Stimulated activated CD4-positive, alpha-beta T cell treated with anti-CD3 and anti-CD28 coated beads, TNF-alpha, amount 100 ng/mL, for 1 hour (primary cell): ENCODE results near the gene FBXO11.
"Not testable (repeated sequence)": the region's sequence is repeated elsewhere in the genome, so short reads cannot be mapped to it uniquely, and the experiment has no call there.

Experiments
- DNase-seq, 3 donors: peaks; one replicate each; pipeline ENCODE4 v3.0.0-alpha.2; 2020; ENCODE audit warnings: low read depth in 3 of 3, low spot score in 1 of 3

The FBXO11 gene

DNA sequence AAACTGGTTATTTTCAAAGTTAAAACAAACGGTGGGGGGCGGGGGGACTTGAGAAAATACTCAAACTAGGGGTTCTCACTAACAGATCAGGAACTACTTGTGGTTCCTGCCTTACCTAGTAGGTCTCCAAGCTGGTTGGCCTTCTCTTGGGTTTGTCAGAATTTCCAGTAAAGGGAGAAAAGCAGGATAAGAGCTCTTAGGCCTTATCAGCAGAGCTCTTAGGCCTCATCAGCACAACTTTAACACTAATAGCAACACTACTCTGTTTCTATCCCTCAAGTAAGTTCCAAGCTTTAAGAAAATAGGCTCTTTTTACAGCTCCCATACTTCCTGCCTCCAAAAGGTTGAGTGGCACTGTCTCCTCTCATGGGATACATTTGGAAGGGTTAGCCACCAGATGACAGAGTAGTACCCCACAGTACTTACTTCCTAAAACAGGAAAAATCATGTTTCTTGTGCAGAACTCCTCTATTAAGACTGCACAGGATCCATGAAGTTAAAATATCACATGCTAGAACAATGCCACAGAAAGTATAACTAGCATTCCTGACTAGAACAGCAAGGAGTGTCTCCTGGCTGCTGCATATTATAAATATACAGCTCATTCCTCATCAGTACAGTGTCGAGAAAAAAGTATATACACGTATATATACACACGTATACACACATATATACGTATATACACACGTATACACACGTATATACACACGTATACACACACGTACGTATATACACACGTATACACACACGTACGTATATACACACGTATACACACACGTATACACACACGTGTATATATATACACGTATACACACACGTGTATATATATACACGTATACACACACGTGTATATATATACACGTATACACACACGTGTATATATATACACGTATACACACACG lies 6.1 kb downstream of the FBXO11 start:
- no peak for DNase-seq

DNA sequence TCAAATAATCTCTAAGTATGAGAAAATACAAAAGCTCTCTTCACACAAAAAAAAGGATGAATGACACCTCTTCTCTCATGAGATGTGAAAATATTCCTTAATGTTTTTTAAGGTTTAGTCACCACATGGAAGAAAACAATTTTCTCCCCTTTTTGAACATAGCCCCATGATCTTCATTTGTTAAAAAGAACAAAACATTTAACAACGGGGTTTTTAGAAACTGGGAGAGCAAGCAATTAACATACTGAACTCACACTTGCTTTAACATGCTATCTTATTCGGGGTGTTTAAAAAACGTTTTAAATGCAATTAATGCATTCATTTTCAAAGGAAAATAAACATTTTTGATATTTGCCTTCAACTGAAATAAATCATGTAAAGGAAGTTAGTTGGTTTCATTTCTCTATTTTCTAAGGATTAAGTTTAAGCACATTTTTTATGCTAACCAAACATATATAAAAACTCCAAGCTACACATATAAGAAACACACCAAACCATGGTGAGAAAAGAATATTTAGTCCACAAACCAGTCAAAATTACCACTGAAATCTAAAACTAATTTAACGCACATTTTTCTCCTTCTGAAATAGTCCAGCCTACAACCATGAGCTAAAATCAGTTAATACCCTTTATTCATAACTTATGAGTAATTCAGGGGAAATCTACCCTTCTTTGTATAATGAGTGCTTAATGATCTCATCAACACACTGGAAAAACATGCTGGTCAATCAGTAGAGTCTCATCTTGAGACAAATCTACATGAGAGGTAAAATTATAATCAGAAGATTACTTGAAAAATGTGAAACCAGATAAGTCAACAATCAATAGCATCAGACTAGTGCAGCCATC lies 8.2 kb downstream of the FBXO11 start:
- no peak for DNase-seq

DNA sequence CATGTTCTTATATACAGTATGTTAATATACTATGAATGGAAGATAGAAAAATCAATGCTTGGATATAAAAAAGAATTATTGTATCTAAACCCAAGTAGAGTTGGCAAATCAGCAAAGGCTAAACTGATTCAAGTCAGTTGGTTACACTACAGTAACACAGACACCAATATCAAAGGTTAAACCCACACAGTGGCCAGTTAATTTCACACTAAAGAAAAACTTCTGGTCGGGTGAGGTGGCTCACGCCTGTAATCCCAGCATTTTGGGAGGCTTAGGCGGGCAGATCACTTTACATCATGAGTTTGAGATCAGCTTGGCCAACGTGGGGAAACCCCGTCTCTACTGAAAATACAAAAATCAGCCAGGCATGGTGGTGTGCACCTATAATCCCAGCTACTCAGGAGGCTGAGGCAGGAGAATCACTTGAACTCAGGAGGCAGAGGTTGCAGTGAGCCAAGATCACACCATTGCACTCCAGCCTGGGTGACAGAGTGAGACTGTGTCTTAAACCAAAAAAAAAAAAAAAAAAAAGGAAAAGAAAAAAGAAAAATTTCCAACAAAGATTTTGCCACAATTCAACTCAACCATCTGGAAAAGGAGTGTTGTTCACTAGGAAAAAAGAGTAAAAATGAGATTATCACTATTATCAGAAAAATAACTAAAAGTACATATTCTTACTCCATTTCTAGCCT lies 9.0 kb downstream of the FBXO11 start:
- not testable (repeated sequence) for DNase-seq

DNA sequence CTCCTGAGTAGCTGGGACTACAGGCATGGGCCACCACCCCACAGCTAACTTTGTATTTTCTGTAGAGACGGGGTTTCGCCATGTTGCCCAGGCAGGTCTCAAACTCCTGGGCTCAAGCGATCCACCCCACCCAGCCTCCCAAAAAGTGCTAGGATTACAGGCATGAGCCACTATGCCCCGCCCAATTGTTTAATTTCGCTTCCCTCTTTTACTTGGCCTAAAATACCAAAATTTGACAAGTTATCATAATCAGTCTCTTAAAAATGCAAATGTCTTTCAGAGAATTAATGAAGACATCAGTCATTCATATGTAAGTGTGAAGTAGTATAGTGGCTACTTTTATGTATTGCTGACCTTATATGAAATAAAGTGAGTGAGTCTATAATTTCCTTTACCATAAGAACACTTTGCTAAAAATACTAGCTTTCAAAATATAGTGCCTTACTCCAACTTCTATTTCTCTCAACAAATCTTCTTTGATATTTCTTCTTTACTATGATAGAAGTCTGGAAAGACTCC lies 9.8 kb downstream of the FBXO11 start:
- DNase-seq = no peak

DNA sequence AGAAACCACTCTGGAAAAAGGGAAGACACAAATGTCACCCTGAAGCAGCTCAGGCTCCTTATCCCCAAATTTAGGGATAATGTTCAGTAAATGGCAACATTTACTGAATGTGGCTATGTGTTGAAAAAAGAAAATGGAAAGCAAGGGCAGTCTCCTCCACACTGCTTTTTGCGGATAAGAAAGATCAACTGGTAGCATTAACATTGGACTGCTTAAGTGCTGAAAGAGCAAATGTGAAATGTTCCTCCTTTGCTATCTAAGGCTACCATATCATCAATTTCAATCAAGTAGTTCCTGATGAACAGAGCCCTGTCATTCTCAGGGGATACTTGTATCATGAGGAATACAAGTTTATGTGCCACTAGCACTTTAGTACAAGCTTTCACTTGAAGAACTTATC lies 12.5 kb downstream of the FBXO11 start:
- DNase-seq = no peak

DNA sequence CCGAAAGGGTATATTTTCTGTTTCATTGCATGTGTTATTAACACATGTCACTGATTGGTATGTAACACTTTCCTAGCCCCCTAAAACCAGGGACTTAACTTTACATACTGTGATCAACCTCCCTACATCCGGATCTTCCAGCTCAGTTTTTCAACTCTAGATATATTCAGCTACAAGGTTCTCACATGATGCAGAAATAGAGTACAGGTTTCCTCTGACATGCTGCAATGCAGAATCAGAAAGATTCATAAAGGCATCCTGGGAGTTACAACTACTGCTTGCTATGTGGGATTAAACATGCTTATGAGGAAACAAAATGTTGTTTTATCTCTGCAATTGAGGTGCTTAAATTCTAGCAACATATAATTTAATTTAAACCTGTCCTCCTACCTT lies 14.0 kb downstream of the FBXO11 start:
- no peak for DNase-seq

DNA sequence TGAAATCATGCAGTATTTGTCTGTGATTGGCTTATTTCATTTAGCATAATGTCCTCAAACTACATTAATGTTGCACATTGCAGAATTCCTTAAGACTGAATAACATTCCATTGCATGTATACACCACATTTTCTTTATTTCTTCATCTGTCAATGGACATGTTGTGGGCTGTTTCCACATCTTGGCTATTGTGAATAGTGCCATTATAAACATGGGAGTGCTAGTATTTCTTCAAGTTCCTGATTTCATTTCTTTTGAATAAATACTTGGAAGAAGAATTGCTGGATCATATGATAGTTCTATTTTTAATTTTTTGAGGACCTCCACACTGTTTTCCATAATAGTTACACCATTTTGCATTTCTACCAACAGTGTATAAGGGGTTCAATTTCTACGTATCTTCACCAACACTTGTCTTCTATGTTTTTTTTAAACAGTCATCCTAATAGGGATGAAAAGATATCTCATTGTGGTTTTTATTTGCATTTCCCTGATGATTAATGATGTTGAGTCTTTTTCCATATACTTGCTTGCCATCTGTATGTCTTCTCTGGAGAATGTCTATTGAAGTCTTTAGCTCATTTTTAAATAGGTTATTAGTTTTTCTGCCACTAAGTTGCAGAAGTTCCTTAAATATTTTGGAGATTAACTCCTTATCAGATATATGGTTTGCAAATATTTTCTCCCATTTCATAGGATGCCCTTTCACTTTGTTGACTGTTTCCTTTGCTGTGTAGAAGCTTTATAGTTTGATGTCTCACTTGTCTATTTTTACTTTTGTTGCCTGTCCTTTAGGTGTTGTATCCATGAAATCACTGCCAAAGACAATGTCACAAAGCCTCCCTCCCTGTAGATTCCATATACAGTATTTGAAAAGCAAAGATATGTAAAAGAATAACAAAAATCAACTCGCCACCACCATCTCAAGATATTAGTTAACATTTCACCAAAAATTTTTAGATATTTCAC lies 14.6 kb downstream of the FBXO11 start:
- DNase-seq = no peak

DNA sequence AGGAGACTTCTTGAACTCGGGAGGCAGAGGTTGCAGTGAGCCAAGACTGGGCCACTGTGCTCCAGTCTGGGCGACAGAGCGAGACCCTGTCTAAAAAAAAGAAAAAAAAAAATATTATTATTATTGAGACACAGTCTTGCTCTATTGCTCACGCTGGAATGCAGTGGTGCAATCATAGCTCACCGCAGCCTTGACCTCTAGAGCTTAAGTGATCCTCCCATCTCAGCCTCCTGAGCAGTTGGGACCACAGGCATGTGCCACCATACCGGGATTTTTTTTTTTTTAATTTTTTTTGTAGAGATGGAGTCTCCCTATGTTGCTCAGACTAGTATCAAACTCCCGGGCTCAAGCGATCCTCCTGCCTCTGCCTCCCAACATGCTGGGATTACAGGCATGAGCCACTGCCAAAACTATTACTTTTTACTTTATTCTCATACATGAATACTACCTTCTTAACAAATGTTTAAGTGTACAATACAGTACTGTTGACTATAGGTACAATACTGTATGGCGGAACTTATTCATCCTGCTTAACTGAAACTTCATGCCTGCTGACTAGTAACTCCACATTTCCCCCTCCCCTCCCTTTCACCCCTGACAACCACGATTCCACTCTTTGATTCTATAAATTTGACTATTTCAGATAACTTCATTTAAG lies 15.5 kb downstream of the FBXO11 start:
- DNase-seq = no peak

DNA sequence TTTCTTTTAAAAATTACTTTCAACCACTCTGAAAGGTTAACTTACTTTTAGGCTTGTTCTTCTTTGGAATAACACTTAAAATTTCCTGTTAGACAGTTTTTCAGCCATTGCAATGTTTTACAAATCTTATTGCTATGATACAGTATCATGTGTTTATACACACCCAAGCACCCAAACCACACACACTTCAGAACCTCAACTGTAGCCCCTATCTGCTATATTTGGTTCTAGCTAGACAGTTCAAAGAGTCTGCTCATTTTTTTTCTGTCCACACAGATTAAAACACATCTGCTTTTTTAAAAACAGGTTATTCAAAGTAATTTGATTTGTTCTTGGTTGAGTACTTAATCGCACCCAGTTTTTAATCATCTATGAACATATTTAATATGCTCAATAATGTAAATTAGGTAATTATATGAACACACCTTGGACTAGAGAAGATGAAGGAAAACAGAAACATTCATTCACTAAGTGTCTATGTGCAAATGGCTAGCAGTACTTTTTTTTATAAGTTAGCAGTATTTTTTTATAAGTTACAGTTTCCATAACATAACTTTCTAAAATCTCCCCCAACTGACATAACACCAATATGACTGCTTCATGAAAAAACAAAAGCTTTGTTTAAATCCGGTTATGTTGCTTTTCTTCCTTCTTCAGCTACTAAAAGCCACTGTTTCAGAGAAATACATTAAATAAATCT lies 17.6 kb downstream of the FBXO11 start:
- no peak for DNase-seq

DNA sequence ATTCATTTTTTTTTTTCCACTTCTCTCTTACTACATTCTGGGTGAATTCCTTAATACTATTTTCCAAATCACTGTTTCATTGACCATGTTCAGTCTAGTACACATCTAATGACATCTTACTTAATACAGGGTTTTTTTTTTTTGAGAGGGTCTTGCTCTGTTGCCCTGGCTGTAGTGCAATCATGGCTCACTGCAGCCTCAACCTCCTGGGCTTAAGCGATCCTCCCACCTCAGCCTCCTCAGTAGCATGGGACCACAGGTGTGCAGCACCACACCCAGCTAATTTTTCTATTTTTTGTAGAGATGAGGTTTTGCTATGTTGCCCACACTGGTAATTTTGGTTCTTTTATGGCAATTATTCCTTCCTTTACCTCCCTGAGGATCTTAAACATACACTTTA lies 29.4 kb downstream of the FBXO11 start:
- DNase-seq = no peak

DNA sequence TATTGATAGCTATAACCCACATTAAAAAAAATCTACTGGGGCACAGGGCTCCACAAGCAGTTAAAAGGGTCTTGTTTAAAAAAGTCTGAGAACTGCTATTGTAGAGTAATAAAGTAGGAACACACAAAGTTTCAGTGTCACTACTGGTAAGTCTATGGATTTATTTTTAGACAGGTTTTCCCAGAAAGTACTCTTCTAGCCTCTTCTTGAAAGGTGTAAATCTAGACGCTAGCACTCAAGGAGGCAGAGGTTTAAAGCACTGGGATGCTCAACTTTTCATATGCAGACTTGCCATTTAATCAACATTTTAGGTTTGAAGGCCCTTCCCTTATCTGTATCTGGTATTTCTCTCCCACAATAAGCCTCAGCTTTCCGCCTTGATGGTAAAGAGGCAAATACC lies 33.4 kb downstream of the FBXO11 start:
- no peak for DNase-seq

DNA sequence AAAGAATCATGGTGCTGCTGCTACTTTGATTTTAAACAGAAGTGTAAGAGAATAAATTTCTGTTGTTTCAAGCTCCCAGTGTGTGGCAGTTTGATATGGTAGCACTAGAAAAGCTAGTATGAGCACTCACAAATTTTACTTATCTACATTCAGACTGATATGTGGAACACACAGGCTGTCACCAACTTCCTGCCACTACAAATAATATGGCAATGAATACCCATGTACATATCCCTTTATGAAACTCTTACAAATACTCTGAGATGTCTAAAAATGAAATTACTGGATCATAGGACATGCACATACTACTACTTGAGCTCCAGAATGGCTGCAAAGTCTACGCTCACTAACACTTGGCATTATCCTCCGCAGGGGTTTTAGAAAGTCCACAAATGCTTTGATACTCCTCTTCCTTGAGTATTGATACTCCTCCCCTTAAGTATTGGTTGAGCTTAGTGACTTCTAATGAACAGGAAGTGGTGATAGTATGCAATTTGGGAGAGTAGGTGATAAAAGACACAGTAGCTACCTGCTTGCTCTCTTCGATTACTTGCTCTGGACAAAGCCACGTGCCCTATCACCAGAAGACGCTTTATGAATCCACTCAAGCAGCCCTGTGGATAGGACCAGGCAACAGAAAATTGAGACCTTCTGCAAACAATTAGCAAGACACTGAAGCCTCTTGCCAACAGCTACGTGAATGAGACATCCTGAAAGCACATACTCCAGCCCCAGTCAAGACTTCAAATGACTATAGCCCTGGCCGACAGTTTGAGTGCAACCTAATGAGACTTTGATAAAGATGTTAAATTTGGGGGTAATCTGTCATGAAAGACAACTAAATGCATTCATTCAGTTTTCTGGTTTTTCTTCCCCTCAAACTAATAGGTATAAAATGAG lies 35.4 kb downstream of the FBXO11 start:
- DNase-seq = no peak

DNA sequence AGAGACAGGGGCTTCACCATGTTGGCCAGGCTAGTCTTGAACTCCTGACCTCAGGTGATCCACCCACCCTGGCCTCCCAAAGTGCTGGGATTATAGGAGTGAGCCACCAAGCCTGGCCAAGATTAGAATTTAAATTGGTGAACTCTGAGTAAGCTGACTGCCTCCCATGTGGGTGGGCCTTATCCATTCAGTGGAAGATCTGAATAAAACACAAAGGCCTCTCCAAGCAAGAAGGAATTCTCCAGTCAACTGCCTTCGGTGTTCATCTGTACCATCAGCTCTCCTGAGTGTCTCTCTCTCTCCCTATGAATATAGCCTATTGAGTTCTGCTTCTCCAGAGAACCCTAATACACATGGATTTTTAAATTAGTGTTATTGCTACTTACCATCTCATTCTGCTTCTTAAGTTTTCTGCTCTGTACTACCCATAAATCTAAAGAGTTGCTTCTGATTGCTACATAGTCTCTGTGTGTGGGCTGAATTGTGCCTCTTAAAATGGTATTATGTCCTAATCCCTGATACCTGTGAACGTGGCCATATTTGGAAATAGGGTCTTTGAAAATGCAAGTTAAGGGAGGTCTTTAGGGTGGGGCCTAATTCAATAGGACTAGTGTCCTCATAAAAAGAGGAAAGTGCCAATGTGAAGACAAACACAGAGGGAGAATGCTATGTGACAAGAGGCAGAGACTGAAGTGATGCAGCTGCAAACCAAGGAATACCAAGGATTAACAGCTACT lies 36.3 kb downstream of the FBXO11 start:
- DNase-seq = no peak

DNA sequence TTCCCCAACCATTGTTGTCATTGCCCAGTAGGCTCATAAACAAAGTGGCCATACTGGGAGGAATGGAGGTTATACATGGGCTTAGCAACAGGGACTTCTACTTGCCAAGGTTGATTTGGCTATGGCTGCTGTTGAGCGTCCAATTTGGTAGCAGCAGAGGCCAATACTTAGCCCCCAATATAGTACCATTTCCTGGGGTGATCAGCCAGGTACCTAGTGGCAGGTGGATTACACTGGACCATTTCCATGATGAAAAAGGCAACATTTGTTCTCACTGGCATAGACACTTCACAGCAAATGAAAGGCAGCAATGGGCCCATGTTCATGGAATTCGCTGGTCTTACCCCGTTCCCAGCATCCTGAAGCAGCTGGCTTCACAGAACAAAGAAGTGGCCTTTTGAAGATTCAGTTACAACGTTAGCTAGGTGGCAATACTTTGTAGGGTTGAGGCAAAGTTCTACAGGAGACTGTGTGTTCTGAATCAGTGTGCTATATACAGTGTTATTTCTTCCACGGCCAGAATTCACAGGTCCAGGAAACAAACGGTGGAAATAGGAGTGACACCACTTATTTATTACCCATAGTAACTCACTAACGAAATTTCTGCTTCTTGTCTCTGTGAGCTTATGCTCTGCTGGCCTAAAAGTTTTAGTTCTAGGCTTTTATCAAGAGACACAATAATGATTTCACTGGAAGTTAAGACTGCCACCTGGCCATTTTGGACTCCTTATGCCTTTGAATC lies 37.5 kb downstream of the FBXO11 start:
- no peak for DNase-seq

DNA sequence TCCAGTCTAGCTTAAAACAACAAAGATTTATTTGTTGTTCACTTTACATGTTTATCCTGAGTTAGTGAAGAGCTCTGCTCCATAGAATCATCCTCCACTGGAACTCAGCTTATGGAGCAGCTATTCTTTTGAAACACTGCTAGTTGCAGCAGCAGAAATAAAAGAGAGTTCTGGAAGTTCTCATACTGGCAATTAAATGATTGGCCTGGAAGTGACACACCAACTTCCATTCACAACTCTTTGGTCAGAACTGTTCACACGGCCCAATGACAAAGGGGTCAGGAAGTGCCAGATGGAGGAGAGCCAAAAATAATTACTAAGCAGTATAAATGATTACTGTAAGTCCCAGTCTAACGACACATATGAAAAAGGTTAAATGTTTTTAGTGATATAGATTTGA lies 39.1 kb downstream of the FBXO11 start:
- DNase-seq = no peak

DNA sequence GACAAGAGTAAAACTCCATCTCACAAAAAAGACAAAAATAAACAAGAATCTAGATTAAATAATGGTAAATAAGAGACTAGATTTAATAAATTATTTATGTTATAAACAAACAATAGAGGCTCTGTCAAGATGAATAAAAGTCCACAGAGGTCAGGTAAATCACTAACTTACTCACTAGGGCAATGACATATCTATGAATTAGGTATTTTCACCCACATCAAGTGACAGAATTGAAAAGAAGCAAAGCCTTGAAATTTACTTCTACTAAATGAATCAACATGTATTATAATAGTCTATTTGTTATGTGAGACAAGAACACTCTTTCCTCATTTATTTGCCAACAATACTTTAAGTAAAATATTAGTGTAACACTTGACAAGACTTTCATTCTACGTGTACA lies 41.7 kb downstream of the FBXO11 start:
- DNase-seq = no peak

DNA sequence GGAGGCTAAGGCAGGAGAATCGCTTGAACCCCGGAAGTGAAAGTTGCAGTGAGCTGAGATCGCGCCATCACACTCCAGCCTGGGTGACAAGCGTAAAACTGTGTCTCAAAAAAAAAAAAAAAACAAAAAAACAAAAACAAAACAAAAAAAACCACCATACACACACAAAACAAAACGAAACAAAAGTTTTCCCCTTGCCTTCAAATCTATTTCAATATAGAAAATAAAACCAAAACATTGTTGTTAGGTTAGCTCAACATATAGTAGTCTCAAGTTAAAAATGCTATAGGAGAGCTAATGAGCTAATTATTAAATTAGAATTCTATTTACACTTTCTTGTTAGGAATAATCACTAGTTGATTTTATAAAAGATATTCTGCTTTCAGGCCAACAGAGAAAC lies 43.3 kb downstream of the FBXO11 start:
- DNase-seq = no peak
